Fibroblast of lung (primary cell): ENCODE measurements around the gene FNTB. TPM values are rescaled to one million over a fixed set of nuclear protein-coding genes. Genes with fewer than 3 reads are reported as not detected.

Experiments used
- DNase-seq, 2 donors: peaks; one replicate each; pipeline versions ENCODE4 v3.0.0 to v3.0.0-alpha.2; 2010; ENCODE audit warnings: low read depth in 2 of 2
- H2AFZ ChIP-seq: 2 replicates; pipeline ENCODE4 v1.5.1; 2012; ENCODE audit warnings: low read length, control low read depth, inconsistent platforms
- H3K27ac ChIP-seq: 2 replicates; pipeline ENCODE4 v1.5.1; 2011; ENCODE audit warnings: low read length, control low read depth; ENCODE audit not compliant: insufficient read depth
- H3K27me3 ChIP-seq: 2 replicates; pipeline ENCODE4 v1.5.1; 2011; ENCODE audit warnings: mild to moderate bottlenecking, low read length; ENCODE audit not compliant: control insufficient read depth, insufficient read depth
- H3K36me3 ChIP-seq: 2 replicates; pipeline ENCODE4 v1.5.1; 2011; ENCODE audit warnings: low read length; ENCODE audit not compliant: control insufficient read depth, insufficient read depth
- H3K4me1 ChIP-seq: 2 replicates; pipeline ENCODE4 v1.5.1; 2011; ENCODE audit warnings: low read length; ENCODE audit not compliant: control insufficient read depth, insufficient read depth; ENCODE audit errors: extremely low read depth
- H3K4me2 ChIP-seq: 2 replicates; pipeline ENCODE4 v1.5.1; 2011; ENCODE audit warnings: low read length, control low read depth; ENCODE audit not compliant: insufficient read depth; ENCODE audit errors: extremely low read depth
- H3K4me3 ChIP-seq, 4 experiments: fragments of 200-600 bp in 1 of 4; sonication (generic) in 1 of 4; replicated peaks in 1 of 4; 2 replicates each; pipeline ENCODE4 v1.5.1; 2011 to 2016; ENCODE audit warnings: low read length in 4 of 4, low read depth in 3 of 4, mild to moderate bottlenecking in 3 of 4, control low read depth in 2 of 4, inconsistent platforms in 1 of 4, mixed read lengths in 1 of 4; ENCODE audit not compliant: insufficient read depth in 1 of 4; ENCODE audit errors: control extremely low read depth in 1 of 4
- H3K79me2 ChIP-seq: 2 replicates; pipeline ENCODE4 v1.5.1; 2012; ENCODE audit warnings: mild to moderate bottlenecking, low read length, inconsistent platforms; ENCODE audit not compliant: control insufficient read depth, insufficient read depth
- H3K9ac ChIP-seq: 2 replicates; pipeline ENCODE4 v1.5.1; 2011; ENCODE audit warnings: mild to moderate bottlenecking, low read length, control low read depth; ENCODE audit not compliant: insufficient read depth
- H3K9me3 ChIP-seq: 2 replicates; pipeline ENCODE4 v1.5.1; 2012; ENCODE audit warnings: low read depth, low read length; ENCODE audit not compliant: control insufficient read depth, insufficient read depth
- H4K20me1 ChIP-seq: 2 replicates; pipeline ENCODE4 v1.5.1; 2011; ENCODE audit warnings: low read length; ENCODE audit not compliant: control insufficient read depth, insufficient read depth; ENCODE audit errors: extremely low read depth
- CTCF ChIP-seq, 2 donors: IDR thresholded peaks in 1 of 2; conservative IDR thresholded peaks in 1 of 2; 1 replicate in 1 of 2; 2 replicates in 1 of 2; pipeline ENCODE4 v1.5.1; 2011 to 2012; ENCODE audit warnings: low read length in 2 of 2, control low read depth in 1 of 2, inconsistent platforms in 1 of 2, low read depth in 1 of 2, mild to moderate bottlenecking in 1 of 2
- EZH2 ChIP-seq: IDR thresholded peaks from 2 replicates; pipeline ENCODE4 v1.5.1; 2012; ENCODE audit warnings: low read length, control low read depth, mild to moderate bottlenecking; ENCODE audit errors: missing control alignments
- polyA plus RNA-seq, 2 donors: library from polyadenylated mRNA; depleted of rRNA in 1 of 2; stranded (reverse) in 1 of 2; unstranded in 1 of 2; fragments of >200 nt; gene quantifications; 2 replicates each; pipeline ENCODE4 v1.2.1, GENCODE V29; 2011 to 2012; ENCODE audit warnings: missing spikeins in 1 of 2
- total RNA-seq: library from RNA; depleted of rRNA; stranded (reverse); fragments of >200 nt; gene quantifications from 2 replicates; pipeline ENCODE4 v1.2.1, GENCODE V29; 2014

FNTB gene
- total and polyA plus RNA-seq, 2 donors (not counting 1 experiment from before 2014, with no cell fraction given): 8.8 to 13.2 TPM

GRCh38 chr14:64958743-64959142 is 28.0 kb upstream of the FNTB start:
- TF ChIP-seq EZH2 (no peak), CTCF (conservative IDR thresholded peaks at IDR 0.05 in 1 of 2, IDR thresholded peaks at IDR 0.05 in 1 of 2; ENCODE audit: low read depth in 1 of 2, low read length in 2 of 2) (no peak)
- Histone ChIP-seq H2AFZ (no peak overlapping the region), H3K36me3 (no peaks in the 10 kb centered on the region), H3K27me3 (no peaks in the 10 kb centered on the region), H4K20me1 (peaks cover 1% of the 10 kb centered on the region), H3K79me2 (no peaks in the 10 kb centered on the region), H3K9me3 (no peaks in the 10 kb centered on the region), H3K4me1 (no peaks in the 10 kb centered on the region), H3K4me3 (no peak overlapping the region), H3K9ac (no peak overlapping the region), H3K4me2 (no peak overlapping the region), H3K27ac (no peak overlapping the region)
- no peak for DNase-seq

GRCh38 chr14:64960762-64961276 is 25.9 kb upstream of the FNTB start:
- Histone ChIP-seq H3K9ac (no peak overlapping the region), H3K79me2 (no peaks in the 10 kb centered on the region), H3K4me1 (no peaks in the 10 kb centered on the region), H3K4me3 (no peak overlapping the region), H3K4me2 (no peak overlapping the region), H2AFZ (no peak overlapping the region), H3K27ac (no peak overlapping the region), H3K9me3 (no peaks in the 10 kb centered on the region), H4K20me1 (no peaks in the 10 kb centered on the region), H3K36me3 (no peaks in the 10 kb centered on the region), H3K27me3 (no peaks in the 10 kb centered on the region)
- DNase-seq: no peak
- TF ChIP-seq CTCF (conservative IDR thresholded peaks at IDR 0.05 in 1 of 2, IDR thresholded peaks at IDR 0.05 in 1 of 2; ENCODE audit: low read depth in 1 of 2, low read length in 2 of 2) (no peak), EZH2 (no peak)

- Histone ChIP-seq H3K9ac (no peak overlapping the region), H3K9me3 (no peaks in the 10 kb centered on the region), H3K4me3 (no peak overlapping the region), H3K27ac (no peak overlapping the region), H3K4me1 (no peaks in the 10 kb centered on the region), H4K20me1 (no peaks in the 10 kb centered on the region), H2AFZ (no peak overlapping the region), H3K27me3 (no peaks in the 10 kb centered on the region), H3K4me2 (no peak overlapping the region), H3K79me2 (no peaks in the 10 kb centered on the region), H3K36me3 (no peaks in the 10 kb centered on the region)
- no peak for TF ChIP-seq CTCF (conservative IDR thresholded peaks at IDR 0.05 in 1 of 2, IDR thresholded peaks at IDR 0.05 in 1 of 2; ENCODE audit: low read depth in 1 of 2, low read length in 2 of 2)
- TF ChIP-seq EZH2: no peak
- no peak for DNase-seq
Observed at GRCh38 chr14:64963611-64964010, 23.1 kb upstream of the FNTB start.
